NCI-H2029 treated with DMSO at 0.1 percent for 48 hours (cell line): ENCODE measurements around the gene HM13.
"Not testable (repeated sequence)": the region's sequence is repeated elsewhere in the genome, so short reads cannot be mapped to it uniquely, and the experiment has no call there.

ENCODE experiments used
- DNase-seq: peaks from one replicate; lab custom pipeline; 2025; lab: John Stamatoyannopoulos, UW

Gene HM13

DNA sequence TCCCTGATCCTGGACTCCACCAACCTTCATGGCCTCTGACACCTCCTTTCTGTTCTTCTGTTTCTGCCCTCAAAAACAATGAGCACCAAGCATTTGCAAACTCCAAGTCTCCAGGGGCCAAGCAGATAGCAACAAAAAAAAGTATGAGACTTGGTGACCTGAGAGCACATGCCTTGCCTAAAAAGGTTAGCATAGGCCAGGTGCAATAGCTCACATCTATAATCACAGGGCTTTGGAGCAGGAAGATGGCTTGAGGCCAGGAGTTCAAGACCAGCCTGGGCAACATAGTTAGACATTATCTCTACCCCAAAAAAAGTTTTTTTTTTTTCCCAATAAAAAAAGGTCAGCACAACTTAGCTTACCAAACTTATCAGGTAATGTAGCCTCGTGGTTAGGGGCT lies 13.7 kb upstream of the HM13 start:
- no peak for DNase-seq

DNA sequence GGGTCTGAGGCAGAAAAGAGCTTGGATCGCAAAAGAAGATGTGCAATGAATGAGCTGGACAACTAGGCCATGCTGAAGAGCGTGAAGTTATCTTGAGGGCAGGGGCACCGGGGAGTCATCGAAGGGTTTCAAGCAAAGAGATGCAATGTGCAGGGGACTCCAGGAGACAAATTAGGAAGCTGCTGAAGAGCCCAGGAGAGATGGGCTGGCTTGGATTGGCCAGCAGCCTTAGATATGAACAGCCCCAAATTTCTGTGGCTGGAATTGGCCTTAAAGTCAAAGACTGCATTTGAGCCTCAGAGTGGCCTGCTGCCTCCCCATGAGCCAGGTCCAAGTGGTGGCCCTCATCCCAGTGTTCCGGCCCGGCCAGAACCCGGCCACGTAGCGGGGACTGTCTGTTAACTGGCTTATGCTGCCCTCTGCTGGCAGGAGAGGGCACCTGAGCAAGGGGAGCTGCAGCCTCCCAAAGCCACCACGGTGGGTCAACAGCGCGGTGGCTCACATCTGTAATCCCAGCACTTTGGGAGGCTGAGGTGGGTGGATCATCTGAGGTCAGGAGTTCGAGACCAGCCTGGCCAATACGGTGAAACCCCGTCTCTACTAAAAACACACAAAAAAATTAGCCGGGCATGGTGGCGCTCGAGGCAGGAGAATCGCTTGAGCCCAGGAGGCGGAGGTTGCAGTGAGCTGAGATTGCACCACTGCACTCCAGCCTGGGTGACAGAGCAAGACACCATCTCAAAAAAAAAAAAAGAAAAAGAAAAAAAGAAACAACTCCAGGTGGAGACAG lies 11.2 kb upstream of the HM13 start:
- DNase-seq, result peak; percentile 15

DNA sequence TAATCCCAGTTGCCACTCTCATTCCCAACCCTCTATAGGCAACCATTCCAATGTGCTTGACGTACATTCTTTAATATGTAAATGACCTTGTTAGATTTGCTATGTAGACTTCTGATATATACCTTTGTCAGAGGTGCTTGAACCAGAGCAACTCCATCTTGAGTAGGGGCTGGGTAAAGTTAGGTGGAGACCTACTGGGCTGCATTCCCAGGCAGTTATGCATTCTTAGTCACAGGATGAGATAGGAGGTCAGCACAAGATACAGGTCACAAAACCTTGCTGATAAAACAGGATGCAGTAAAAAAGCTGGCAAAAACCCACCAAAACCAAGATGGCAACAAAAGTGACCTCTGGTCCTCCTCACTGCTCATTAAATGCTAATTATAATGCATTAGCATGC lies 8.3 kb upstream of the HM13 start:
- DNase-seq, result no peak

DNA sequence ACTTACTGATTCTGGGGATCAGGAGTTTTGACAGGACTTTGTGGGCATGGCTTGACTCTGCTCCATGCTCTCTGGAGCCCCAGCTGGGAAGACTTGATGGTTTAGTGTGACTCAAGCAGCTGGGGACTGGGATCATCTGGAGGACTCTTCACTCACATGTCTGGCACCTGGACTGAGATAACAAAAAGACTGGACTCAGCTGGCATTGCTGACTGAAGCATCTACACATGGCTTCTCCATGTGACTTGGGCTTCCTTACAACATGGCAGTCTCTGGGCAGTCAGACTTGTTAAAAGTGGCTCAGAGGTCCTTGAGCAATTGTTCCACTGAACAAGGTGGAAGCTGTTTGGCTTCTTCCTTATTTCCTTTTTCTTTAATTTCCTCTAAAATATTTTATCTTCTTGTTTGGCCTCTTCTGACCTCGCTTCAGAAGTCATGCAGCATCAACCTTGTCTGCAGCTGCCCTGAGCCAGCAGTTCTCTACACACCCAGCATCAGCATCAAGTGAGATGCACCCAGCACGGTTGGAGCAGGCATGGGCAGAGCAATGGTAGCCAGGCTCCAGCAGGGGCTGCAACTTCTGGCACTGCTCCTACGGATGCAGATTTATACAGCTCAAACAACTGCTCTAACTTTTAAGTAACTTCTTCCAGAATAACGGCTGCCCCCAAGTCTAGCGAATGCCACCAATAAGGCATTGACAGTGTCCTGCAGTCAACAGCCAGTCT lies 5.6 kb upstream of the HM13 start:
- DNase-seq, result no peak

DNA sequence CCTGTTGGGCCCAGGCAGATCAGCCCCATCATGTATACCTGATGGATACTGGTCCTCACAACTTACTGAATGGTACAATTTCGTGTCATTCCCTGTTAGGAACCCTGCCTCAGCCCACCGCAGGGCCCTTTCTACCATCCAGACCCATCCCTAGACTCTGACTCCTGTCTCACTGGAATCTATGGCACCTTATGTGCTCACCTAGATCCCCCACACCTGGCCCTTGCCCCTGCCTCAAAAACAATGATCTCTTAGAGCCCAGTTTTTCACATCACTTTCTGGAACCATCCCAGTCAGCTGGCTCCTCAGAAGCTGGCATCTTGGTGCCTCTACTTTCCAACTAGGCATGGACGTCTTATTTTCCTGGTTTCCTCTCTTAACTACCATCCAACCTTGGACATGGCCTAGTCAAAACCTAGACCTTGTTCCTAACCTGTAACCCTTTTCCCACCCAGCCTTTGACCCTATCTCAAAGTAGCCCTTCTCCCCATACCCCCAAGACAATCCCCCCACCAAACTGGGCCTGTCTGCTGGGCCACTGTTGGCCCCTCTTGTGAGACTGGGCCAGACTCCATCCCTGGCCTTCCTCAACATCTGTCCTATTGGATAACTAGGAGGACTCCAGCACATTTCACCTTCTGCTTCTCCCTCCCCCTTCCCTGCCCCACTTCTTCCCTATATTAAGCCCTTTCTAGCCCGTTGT lies 981 bp downstream of the HM13 start:
- no peak for DNase-seq

DNA sequence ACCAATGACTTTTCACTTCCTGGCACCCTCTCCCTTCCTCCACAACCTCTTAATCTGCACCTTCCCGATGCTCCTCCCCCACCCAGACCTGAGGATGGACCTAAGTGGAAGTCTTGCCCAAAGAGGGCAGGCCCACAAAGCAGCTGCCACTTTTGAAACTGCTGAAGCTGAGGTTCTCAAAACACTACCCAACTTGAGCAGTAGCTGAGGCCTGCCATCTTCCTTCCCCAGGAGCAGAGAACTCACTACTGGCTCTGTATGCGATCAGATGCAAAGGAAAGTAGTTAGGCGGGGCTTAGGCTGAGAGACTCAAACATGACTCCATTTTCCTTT lies 1.5 kb downstream of the HM13 start:
- DNase-seq, result no peak

DNA sequence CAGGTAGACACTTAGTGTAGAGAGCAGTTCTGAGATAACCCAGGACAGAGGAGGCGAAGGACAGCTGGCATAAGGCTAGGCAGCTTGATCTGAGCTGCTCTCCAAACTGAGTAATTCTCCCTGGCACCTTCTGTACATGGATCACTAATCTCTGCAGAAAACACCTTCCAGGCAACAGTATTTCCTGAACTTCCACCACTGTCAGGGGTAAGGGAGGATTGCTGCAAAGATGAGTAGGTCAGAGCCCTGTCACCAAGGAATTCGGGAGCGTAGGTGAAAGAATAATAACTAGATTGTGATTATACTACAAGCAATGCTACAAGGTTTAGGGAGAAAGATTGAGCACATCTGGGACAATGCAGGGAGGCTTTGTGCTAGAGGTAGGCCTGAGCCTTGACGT lies 1.9 kb downstream of the HM13 start:
- no peak for DNase-seq

DNA sequence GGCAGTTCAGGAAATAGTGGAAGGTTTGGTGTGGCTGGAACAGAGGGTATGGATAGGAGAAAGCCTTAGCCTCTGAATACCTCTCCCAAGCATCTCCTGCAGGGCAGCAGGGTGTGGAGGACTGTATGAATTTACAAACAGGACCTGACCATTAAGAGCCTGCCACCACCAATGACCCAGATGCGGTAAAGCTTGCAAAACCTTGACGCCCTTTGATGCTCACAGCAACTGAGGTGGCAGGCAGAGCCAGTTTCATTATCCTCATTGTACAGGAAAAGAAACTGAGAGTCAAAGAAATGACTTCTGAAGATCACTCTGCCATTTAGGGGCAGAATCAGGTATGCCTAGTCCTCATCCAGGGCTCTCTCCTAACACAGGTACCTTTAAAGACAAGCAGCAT lies 2.4 kb downstream of the HM13 start:
- no peak for DNase-seq

DNA sequence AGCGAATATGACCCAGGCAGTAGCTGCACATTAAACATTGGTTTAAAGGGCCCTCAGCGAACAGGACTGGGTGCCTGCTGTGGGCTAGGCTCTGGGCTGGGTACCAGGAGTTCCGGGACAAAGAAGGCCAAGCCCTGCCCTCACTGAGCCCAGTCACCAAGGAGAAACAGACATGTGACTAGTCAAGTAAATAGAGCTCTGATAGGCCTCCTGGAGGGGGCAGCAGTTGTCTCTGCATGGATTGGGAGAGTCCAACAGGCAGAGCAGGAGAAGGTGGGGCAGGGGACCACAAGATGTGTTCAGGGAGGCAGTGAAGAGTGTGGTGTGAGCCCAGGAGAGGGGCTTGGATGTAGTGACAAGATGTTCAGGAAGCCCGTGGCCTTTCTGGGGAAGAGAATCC lies 3.1 kb downstream of the HM13 start:
- no peak for DNase-seq

DNA sequence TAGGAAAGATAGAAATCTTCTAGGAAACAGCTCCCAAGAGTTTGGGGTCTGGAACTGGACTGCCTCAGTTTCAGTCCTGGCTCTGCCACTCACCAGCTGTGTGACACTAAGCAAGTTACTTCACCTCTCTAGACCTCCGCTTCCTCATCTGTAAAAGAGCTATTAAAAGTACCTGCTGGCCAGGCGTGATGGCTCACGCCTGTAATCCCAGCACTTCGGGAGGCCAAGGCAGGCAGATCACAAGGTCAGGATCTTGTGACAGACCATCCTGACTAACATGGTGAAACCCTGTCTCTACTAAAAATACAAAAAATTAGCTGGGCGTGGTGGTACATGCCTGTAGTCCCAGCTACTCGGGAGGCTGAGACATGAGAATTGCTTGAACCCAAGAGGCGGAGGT lies 7.0 kb downstream of the HM13 start:
- not testable (repeated sequence) for DNase-seq

DNA sequence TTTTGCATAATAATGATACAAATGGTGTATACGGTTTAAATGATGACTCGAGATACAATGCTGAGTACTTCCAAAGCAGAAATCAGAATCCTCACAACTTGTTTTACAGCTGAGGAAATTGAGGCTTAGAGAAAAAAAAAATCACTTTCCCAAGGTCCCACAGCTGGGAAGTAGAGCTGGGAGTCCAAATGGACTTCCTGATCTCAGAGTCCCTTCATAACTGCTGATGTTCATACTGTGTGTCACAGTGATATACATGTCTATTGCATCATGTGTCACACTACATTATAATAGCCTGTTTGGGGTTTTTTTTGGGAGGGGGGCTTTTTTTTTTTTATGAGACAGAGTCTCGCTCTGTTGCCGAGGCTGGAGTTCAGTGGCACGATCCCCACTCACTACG lies 8.5 kb downstream of the HM13 start:
- no peak for DNase-seq

DNA sequence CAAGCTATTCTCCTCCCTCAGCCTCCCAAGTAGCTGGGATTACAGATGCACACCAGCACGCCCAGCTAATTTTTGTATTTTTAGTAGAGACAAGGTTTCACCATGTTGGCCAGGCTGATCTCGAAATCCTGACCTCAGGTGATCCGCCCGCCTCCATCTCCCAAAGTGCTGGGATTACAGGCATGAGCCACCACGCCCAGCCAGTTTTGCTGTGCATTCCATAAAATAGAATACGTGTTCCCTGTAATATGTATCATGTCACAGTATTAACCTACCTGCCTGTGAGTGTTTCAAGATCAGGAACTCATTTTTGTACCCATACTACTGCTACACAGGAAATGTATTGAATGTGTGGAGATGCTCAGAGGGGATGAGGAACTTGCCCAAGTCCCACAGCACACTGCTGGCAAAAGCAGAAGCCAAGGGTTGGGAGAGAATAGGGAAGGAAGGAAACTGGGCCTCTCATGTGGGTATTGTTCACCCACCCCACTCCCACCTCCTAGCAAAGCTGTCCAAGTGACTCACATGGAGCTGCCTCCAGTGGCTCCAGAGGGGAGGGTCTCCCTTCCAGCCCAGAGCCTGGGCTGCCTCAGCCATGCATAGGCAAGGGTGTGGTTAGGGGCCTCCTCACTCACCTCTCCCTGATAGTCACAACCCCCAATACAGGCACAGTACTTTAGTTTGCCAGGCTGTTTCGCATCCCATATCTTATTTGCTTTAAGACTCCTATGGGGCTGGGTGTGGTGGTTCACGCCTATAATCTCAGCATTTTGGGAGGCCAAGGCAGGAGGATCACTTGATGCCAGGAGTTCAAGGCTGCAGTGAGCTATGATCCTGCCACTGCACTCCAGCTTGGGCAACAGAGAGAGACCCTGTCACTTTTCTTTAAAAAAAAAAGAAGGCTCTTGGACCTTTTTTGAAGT lies 9.4 kb downstream of the HM13 start:
- no peak for DNase-seq

DNA sequence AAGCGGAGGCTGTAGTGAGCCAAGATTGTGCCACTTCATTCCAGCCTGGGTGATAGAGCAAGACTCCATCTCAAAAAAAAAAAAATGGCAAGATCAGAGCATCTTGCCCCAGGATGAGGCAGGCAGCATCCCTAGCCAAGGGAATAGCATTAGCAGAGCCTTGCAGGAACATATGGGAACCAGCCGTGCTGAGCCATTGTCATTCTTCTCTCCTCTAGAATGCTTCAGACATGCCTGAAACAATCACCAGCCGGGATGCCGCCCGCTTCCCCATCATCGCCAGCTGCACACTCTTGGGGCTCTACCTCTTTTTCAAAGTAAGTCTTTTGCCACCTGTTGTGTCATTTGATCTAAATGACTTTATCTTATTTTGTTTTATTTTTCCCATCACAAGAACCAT lies 13.0 kb downstream of the HM13 start:
- no peak for DNase-seq

DNA sequence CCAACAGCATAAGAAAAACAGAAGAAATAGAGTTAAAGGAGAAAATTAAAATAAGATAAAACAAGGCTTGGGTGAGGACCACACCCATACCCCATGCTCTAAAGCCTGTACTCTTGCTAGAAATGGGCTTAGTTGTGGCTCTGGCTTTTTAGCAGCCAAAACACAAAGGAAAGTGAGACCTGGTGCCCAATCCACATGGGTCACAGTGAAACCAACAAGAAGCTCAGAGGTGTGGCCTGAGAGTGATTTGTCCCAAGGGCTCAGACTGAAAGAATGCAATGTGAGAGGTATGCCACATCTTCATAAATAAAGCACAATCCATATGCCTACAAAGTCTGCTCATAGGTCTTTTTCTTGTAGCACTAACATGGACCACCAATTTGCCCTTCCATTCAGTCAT lies 21.1 kb downstream of the HM13 start:
- DNase-seq, result no peak

DNA sequence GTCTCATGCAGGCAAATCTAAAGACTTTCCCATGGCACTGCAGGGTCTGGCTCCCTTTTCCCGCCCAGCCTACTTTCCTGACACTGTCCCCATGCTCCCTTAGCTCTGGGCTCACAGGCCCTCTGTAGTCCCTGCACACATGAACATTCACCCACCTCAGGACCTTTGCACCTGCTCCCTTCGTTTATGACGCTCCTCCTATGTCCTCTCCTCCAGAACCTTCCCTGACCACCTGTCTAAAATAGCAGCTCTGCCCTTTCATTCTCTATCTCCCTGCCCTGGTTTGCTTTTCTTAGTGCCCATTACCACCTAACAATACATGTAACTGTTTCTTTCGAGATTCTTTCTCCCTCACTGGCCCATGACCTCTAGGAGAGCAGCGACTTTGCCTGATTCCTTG lies 22.3 kb downstream of the HM13 start:
- no peak for DNase-seq

DNA sequence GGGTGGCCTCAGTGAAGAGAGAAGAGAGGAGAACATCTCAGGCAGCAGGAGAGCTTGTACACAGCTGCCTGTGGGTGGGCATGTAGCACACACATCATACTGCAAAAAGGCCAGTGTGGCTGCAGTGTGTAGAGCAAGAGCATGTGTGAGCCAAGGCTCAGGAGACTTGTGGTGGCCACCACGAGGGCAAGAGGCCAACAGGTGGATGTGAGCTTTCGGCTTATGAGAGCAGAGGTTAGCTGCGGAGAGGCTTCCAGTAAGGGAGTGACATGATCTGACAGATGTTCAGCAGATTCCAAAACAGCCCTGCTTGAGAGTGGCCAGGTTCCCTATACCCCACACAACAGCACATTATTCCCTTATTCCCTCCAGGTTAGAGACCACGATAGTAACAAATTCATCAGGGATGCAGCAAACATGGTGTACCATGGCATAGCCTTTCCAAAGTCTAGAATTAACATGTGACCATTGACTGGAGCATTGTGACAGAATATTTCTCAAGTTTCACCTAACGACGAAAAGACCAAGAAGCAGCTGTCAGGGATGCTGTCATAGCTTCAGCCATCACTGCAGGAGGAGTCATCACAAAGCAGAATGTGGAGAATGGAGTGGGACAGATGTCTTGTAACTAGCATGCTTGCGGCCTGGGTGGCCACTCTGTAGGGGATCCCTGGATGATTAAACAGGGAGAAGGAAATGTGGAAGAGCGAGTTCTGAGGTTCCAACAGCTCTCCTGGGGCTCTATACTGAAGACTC lies 23.1 kb downstream of the HM13 start:
- no peak for DNase-seq

DNA sequence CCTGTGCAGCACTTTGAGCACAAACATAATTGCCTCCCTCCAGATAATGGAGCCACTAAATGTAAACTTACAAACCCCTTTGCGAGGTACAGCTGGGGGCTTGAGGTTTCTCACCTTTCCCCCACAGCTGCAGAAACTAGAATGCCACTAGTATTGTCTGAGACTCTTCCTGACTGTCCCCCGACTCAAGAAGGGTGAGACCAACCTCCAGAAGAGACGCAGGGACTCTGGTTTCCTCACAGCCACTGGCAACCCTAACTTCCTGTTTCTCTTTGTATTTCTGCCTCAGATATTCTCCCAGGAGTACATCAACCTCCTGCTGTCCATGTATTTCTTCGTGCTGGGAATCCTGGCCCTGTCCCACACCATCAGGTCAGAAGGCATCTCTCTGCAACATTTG lies 23.6 kb downstream of the HM13 start:
- no peak for DNase-seq

DNA sequence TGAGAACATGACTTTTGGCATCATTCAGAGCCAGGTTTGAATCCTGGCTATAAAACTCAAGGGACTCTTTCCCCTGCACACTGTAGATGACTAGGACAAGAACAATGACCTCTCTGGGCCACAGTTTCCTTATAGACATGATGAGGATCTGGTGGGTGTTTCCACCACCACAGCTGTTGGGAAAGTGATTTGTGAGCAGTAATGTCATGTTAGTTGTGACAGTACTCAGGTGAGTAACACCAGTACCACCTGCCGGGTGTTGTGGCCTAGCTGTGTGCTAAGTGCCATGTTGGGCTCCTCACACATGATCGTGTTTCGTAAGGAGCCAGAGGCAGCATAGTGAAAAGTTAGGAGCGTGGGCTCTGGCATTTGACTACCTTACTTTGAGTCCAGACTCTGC lies 24.1 kb downstream of the HM13 start:
- DNase-seq, result no peak

DNA sequence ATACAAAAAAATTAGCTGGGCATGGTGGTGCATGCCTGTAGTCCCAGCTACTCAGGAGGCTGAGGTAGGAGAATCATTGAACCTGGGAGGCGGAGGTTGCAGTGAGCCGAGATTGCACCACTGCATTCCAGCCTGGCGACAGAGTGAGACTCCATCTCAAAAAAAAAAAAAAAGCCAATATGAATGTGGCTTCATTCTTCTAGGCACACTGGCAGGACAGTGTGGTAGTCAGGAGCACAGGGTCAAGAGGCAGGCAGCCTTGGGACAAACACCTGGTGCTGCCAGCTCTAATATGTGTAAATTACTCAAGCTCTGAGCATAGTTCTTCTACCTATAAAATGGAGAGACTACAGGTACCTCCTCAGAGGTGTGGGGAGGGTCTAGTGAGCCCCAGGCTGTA lies 25.4 kb downstream of the HM13 start:
- not testable (repeated sequence) for DNase-seq

DNA sequence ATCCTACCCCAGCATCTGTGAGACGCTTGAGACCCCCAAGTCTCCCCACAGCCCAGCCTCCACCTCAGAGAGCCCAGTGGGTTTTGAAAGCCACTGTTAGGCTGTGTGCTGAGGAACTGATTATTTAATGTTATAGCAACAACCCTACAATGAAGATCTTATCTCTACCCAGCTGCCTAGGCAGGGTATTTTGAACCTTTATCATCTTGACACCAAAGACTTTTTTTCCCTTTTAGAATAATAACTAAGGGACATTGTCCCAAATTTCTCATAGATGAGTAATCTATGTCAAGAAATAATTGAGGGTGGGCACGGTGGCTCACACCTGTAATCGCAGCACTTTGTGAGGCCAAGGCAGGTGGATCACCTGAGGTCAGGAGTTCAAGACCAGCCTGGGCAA lies 26.2 kb downstream of the HM13 start:
- no peak for DNase-seq

DNA sequence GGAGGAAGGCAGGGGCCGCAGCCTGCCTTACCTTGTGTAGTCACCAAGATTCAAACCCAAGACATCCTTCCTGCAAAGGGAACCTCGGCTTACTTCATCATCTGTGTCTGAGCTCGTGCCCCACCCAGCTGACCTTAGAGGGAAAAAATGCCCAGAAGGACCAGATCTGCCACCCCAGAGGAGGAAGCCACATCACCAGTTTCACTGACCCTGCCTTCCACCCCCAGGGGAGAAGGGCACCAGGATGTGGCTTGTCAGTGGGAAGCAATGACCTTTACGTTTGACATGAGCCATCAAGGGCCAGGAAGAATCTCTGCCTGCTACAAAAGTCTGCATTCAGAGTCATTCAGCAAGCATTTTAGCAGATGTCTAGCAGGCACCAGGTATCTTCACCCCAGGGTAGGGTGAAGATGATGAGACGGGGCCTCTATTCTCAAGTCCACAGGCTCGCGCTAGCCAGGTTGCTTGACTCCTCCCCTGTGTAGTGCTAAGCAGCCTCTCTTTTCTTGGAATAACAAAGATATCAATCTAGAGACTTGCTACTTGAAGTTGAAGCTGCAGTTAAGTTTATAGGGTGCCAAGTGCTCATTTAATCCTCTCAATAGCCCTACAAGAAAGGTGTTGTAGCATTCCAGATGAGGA lies 28.1 kb downstream of the HM13 start:
- DNase-seq, result no peak
